Suppressor macrophage treated with lipopolysaccharide for 4 hours (primary cell): ENCODE measurements around the gene CPE.
"Not testable (repeated sequence)": the region's sequence is repeated elsewhere in the genome, so short reads cannot be mapped to it uniquely, and the experiment has no call there.

Experiments
- DNase-seq: peaks from one replicate; pipeline ENCODE4 v3.0.0-alpha.2; 2020

The CPE gene

DNA sequence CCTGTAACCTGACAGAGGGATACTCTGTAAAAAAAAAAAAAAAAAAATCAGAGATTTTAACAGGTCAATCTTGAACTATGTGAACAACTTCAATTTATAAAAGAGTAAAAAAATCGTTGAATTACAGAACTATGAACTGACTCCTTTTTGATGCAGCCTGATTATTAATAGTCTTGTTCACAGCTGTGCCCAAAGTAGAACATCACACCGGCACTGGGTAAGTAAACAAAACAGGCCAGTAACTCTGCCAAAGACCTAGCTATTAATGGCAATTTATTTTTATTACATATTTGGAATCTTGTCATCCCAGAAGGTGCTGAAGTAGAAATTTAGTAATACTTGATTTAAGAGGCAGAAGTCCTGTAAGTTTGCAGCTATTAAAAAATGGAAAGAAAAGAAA is 31.4 kb downstream of the CPE start:
- DNase-seq: no peak

GRCh38 chr4:165415910-165416309 is 37.1 kb downstream of the CPE start:
- no peak for DNase-seq

GRCh38 chr4:165418073-165418472 is 39.3 kb downstream of the CPE start:
- DNase-seq: no peak

- no peak for DNase-seq
Observed at GRCh38 chr4:165425629-165426028, 46.8 kb downstream of the CPE start.

- no peak for DNase-seq
Observed at GRCh38 chr4:165426331-165426730, 47.5 kb downstream of the CPE start.

- no peak for DNase-seq
Observed at GRCh38 chr4:165426823-165427222, 48.0 kb downstream of the CPE start.

- no peak for DNase-seq
Observed at GRCh38 chr4:165428957-165429356, 50.1 kb downstream of the CPE start.

GRCh38 chr4:165433529-165433928 is 54.7 kb downstream of the CPE start:
- DNase-seq: no peak

- DNase-seq: no peak
Observed at GRCh38 chr4:165437691-165438090, 58.9 kb downstream of the CPE start.

DNA sequence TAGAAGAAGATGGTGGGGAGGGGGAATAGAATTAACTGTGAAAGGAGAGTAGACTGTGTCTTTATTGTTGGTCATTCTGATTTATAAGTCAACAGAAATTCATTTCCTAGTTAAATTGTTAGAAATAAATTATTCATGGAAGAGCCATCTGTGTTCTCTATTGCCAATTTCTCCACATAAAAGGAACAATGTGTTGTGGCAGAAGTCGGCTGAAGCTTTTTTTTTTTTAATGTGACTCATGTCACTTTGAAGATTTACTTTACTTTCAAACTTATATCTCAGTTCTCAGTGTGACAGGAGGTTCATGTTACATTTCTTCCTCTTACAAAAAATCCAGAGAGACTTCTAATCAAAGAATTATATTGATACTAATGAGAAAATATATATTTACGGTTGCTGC is 60.5 kb downstream of the CPE start:
- DNase-seq: no peak

DNA sequence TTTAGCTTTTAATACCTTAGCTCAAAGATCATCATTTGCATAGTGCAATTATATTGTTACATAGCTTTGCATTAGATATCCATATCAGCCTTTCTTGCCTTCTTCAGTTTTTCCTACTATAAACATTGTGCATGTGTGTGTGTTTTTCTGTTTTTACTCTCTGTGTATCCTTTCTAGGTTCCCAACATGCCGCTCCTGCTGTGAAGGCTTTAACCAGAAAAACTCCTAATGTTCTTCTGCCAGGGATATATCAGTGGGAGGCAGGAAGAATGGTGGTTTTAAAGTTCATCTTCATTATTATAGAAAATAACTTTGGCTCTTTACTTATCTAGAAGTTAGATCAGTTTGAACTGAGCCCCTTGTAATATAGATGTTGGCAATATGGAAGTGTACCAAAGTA is 61.2 kb downstream of the CPE start:
- DNase-seq: no peak

GRCh38 chr4:165440415-165441158 is 61.8 kb downstream of the CPE start:
- no peak for DNase-seq

DNA sequence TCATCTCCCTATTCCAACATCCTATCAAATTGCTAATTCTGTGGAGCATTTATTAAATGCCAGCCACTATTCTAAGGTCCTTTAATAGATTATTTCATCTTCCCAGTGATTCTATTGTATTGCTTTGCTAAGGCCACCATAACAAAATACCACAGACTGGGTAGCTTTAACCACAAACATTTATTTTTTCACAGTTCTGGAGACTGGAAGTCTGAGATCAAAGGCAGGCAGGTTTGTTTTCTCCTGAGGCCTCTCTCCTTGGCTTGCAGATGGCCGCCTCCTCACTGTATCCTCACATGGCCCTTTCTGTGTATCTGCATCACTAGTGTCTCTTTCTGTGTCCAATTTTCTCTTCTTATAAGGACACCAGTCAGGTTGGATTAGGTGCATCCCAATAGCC is 64.5 kb downstream of the CPE start:
- DNase-seq: no peak

DNA sequence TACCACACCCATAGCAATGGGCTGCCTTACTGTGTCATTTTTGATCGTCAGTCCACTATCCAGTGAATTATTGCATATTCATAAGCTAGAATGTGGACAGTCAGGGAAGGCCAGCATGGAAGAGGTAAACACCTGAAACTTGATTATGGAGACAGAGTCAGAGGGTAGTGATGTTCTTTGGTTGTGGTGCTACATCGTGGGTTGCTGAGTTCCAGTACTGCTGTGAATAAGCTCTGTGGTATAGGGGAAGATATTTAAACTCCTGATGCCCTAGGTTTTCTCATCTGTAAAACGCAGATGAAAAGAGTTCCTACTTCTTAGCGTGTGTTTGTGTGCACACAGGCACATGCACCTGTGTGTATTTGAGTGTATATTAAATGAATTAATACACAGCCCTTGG is 69.9 kb downstream of the CPE start:
- DNase-seq: no peak

- DNase-seq: no peak
Observed at GRCh38 chr4:165449333-165449732, 70.5 kb downstream of the CPE start.

- no peak for DNase-seq
Observed at GRCh38 chr4:165450871-165451270, 72.1 kb downstream of the CPE start.

DNA sequence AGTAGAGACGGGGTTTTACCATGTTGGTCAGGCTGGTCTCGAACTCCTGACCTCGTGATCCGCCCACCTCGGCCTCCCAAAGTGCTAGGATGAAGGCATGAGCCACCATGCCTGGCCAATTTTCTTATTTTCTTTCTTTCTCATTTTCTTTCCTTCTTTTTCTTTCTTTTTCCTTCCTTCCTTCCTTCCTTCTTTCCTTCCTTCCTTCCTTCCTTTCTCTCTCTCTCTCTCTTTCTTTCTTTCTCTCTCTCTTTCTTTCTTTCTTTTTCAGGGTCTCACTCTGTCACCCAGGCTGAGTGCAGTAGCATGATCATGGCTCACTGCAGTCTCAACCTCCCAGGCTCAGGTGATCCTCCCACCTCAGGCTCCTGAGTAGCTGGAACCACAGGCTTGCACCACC is 74.3 kb downstream of the CPE start:
- DNase-seq: not testable (repeated sequence)

DNA sequence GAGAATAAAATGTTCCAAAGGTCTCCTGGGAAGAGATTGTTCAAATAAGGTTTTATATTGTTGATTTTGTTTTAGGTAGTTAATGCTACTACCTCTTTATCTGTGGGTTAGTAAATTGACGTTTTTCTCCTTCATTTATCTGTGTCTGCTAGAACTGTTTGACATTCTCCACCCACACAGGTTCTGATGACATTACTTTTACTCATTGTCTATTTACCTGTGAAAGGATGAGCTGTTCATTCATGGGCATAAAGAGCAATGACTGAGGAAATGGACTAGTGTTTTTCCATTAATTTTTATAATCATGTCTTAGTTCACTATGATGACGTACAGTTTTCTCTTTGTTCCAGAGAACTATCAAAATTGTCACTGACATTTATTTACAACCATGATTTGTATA is 75.6 kb downstream of the CPE start:
- no peak for DNase-seq

GRCh38 chr4:165457793-165458192 is 79.0 kb downstream of the CPE start:
- no peak for DNase-seq

- DNase-seq: no peak
Observed at GRCh38 chr4:165458471-165458870, 79.7 kb downstream of the CPE start.

DNA sequence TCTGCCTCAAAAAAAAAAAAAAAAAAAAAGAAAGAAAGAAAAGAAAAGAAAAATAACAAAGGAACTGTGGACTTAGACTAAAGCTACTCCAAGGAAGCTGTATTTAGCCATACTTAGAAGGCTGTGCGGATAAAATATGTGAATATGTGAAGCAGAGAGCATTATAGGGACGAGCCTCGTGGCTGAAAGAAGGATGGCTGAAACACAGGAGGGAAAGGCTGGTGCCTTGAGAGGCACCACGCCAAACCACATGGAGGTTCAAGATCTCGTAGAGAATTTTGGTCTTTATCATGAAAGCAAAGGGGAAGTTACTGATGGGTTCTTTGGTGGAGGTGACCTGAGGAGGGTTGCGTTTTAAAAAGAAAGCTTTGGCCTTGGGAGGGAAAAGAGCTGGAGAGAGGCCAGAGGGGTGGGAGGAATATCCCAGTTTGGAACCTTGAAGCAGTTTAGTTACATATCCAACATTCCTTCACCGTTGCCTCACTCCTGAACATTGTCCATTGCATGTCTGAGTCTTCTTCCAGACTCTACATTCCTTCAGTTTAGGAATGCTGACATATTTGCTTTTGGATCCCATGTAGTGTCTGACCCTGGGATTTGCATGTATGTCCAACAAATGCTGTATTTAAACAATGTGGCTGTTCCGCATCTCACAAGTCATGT is 82.5 kb downstream of the CPE start:
- DNase-seq: no peak

DNA sequence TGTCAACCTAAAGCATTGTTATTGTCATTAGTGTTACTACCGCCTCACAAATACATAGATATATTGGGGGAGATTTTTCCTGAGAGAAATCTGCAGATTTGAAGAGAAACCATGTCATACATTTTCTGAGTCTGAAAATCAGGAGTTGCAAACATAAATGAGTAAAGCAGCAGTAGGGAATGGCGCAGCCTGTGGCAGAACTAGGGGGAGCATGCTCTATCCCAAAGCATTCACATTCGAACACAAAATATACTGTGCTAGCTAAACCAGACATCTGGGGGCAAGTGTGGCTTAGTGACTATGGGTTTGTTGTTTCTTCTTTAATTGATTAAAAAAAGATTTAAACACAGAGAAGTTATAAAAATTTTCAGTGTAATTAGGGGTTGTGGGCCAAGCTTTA is 83.2 kb downstream of the CPE start:
- DNase-seq: no peak

DNA sequence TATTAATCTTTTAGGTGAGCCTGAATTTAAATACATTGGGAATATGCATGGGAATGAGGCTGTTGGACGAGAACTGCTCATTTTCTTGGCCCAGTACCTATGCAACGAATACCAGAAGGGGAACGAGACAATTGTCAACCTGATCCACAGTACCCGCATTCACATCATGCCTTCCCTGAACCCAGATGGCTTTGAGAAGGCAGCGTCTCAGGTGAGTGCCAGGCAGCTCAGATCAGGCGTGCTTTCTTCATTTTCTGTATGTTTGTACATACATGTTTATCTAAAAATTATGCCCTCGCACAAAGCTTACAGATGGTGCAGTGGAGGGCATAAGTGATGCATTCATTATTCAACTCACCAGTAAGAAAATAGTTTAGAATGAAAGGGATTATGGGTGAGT is 85.6 kb downstream of the CPE start:
- DNase-seq: no peak

- peak; percentile 66 for DNase-seq
Observed at GRCh38 chr4:165464813-165465381, 86.1 kb downstream of the CPE start.

GRCh38 chr4:165470009-165470408 is 91.2 kb downstream of the CPE start:
- no peak for DNase-seq
